ENCODE data around the gene FAM9B. TPM values are rescaled to one million over a fixed set of nuclear protein-coding genes. Genes with fewer than 3 reads are reported as not detected.

Gene FAM9B
- total and polyA plus RNA-seq, 2 experiments from 2014 or later = not detected

GRCh38 chrX:9072281-9072680 lies 38.4 kb upstream of the FAM9B start:
- no peaks in the 10 kb centered on the region for H3K79me2 ChIP-seq (replicated peaks; ENCODE audit: insufficient read depth)
- Mint-ChIP-seq H3K4me1 (peaks cover 16% of the 10 kb centered on the region; the same call in 2 of the 3 replicates), H3K4me3 (no peak overlapping the region), H3K27me3 (ENCODE audit: insufficient read depth, low read depth, poor library complexity) (no peaks in the 10 kb centered on the region), H3K27ac (no peak overlapping the region), H3K9me3 (no peaks in the 10 kb centered on the region), H3K36me3 (ENCODE audit: low read depth) (no peaks in the 10 kb centered on the region)
- no peaks in the 10 kb centered on the region for H3K4me1 ChIP-seq (ENCODE audit: insufficient read depth)
- no peaks in the 10 kb centered on the region for H3F3A ChIP-seq (replicated peaks; ENCODE audit: low read depth)
- no peaks in the 10 kb centered on the region for H3K9me2 ChIP-seq (ENCODE audit: insufficient read depth)
- H3K4me2 ChIP-seq = no peak overlapping the region
- no peak overlapping the region for H3K27ac ChIP-seq (ENCODE audit: low read depth)
- no peak overlapping the region for H2AFZ ChIP-seq
- TF ChIP-seq JUNB (IDR thresholded peaks at IDR 0.05; ENCODE audit: unreplicated experiment) = no peak
- no peak for TF ChIP-seq ZNF331 (CRISPR knock-in tag; IDR thresholded peaks at IDR 0.05; ENCODE audit: low read depth)
- no peak for TF ChIP-seq NANOG (IDR thresholded peaks at IDR 0.05; ENCODE audit: borderline replicate concordance)
- TF ChIP-seq EZH2 (IDR thresholded peaks at IDR 0.05; ENCODE audit: low read depth, unreplicated experiment) = no peak
- TF ChIP-seq REST (IDR thresholded peaks at IDR 0.05; ENCODE audit: unreplicated experiment) = no peak
- no peak for TF ChIP-seq ETS1 (IDR thresholded peaks at IDR 0.05)
- no peak for TF ChIP-seq CREB1 (CRISPR knock-in tag; IDR thresholded peaks at IDR 0.05; ENCODE audit: low read depth)
- H3K27me3 ChIP-seq (ENCODE audit: insufficient read depth) = no peaks in the 10 kb centered on the region
- H3K4me3 ChIP-seq = no peak overlapping the region
- H3K36me3 ChIP-seq (ENCODE audit: insufficient read depth) = no peaks in the 10 kb centered on the region
- no peaks in the 10 kb centered on the region for H4K20me1 ChIP-seq (replicated peaks; ENCODE audit: insufficient read depth)
- ATAC-seq (no peak), DNase-seq (ENCODE audit: low spot score) (no peak)

- Histone ChIP-seq H4K20me1 (replicated peaks; ENCODE audit: insufficient read depth) (no peaks in the 10 kb centered on the region), H3F3A (replicated peaks; ENCODE audit: low read depth) (no peaks in the 10 kb centered on the region), H3K9me2 (ENCODE audit: insufficient read depth) (no peaks in the 10 kb centered on the region), H3K79me2 (replicated peaks; ENCODE audit: insufficient read depth) (no peaks in the 10 kb centered on the region), H3K4me2 (no peak overlapping the region), H3K4me3 (no peak overlapping the region), H3K4me1 (ENCODE audit: insufficient read depth) (no peaks in the 10 kb centered on the region), H3K27ac (ENCODE audit: low read depth) (no peak overlapping the region), H3K27me3 (ENCODE audit: insufficient read depth) (no peaks in the 10 kb centered on the region), H3K36me3 (ENCODE audit: insufficient read depth) (no peaks in the 10 kb centered on the region), H2AFZ (no peak overlapping the region)
- Mint-ChIP-seq H3K9me3 (no peaks in the 10 kb centered on the region), H3K4me3 (no peak overlapping the region), H3K4me1 (peaks cover 19% of the 10 kb centered on the region), H3K27me3 (ENCODE audit: insufficient read depth, low read depth, poor library complexity) (no peaks in the 10 kb centered on the region), H3K27ac (no peak overlapping the region), H3K36me3 (ENCODE audit: low read depth) (no peaks in the 10 kb centered on the region)
- DNase-seq (ENCODE audit: low spot score) = no peak
- no peak for ATAC-seq
- TF ChIP-seq POLR2AphosphoS5 (IDR thresholded peaks at IDR 0.05; ENCODE audit: low read depth) (no peak), EZH2phosphoT487 (IDR thresholded peaks at IDR 0.05; ENCODE audit: unreplicated experiment) (no peak), JUNB (IDR thresholded peaks at IDR 0.05; ENCODE audit: unreplicated experiment) (no peak), CREB1 (CRISPR knock-in tag; IDR thresholded peaks at IDR 0.05; ENCODE audit: low read depth) (no peak), STAT1 (IDR thresholded peaks at IDR 0.05; ENCODE audit: unreplicated experiment) (no peak), CTCF (conservative IDR thresholded peaks at IDR 0.05; ENCODE audit: low read depth in 2 of 2) (no peak), EZH2 (IDR thresholded peaks at IDR 0.05; ENCODE audit: low read depth, unreplicated experiment) (no peak), NANOG (IDR thresholded peaks at IDR 0.05; ENCODE audit: borderline replicate concordance) (no peak), REST (IDR thresholded peaks at IDR 0.05; ENCODE audit: unreplicated experiment) (no peak)
These were observed 37.2 kb upstream of the FAM9B start for GRCh38 chrX:9071031-9071650.
